GM18519 (cell line): ENCODE results near the gene MBNL2.
"Not testable (repeated sequence)": the region's sequence is repeated elsewhere in the genome, so short reads cannot be mapped to it uniquely, and the experiment has no call there.

ENCODE experiments used
- ATAC-seq: cut with Tn5 transposase; IDR thresholded peaks from one replicate; pipeline ENCODE4 v1.9.1; 2021; ENCODE audit warnings: mild to moderate bottlenecking, moderate library complexity; ENCODE audit not compliant: unreplicated experiment, low FRiP score

MBNL2 gene

DNA sequence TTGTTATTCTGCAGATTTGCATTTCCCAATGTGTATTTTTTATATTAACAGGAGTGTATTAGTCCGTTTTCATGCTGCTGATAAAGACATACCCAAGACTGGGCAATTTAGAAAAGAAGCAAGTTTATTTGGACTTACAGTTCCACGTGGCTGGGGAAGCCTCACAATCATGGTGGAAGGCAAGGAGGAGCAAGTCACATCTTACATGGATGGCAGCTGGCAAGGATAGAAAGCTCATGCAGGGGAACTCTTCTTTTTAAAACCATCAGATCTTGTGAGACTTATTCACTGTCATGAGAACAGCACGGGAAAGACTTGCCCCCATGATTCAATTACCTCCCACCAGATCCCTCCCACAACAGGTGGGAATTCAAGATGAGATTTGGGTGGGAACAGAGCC, 14.9 kb upstream of the MBNL2 start:
- not testable (repeated sequence) for ATAC-seq

GRCh38 chr13:97211300-97211699, 10.8 kb upstream of the MBNL2 start:
- ATAC-seq: no peak

DNA sequence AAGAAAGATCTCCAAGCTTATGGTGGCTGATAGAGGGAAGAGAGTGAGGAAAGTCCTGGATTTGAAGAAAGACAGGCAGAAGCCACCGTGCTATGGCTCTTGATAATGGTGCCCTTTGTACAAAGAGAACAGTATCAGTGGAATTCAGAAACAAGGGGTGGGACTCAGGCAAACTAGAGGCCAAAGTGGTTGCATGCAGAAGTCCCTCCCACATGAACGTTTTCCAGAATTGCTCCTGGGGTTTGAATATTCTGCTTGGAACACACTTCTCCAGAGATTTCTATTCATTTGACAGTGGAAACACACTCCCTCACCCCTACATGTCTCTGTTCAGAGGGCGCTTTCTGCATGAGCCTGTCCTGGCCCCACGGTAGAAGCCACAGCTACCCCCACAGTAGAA, 10.1 kb upstream of the MBNL2 start:
- ATAC-seq: no peak

DNA sequence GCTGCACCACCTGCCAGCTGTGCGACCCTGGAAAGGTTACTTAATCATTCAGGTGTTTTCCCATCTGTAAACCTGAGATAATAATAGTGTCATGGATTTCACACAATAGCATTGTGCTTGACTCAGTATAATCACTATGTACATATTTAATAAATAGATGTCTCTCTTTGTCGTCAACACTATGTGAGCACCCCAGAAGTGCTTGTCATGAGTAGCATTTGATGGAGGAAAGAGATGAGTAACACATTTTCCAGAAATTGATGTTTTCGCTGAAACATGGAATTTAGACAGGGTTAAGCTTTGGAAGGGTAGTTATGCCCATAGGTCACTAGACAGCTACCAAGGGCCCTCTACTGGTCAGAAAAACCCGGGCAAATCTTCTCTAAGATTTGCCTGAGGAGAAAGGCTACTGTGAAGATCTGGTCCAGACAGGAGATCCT, 9.5 kb upstream of the MBNL2 start:
- no peak for ATAC-seq

GRCh38 chr13:97214921-97215320, 7.2 kb upstream of the MBNL2 start:
- no peak for ATAC-seq

DNA sequence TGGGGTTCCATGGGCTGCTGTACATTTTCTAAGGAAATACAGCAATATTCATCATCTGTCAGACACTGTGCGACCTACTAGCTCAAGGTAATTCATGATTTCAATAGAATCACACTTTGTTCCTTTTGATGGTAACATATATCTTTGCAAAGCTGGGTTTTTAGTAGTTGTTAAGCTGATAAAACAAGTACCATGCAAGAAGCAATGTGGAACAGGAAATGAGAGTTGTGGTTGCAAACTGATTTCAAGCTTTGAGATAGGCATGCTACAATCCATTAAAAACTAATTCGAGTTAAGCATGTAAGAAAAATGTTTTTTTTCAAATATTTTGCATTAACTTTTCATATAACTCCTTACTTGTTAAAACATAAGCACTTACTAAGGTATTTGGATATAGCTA, 6.8 kb upstream of the MBNL2 start:
- peak; percentile 70 for ATAC-seq

DNA sequence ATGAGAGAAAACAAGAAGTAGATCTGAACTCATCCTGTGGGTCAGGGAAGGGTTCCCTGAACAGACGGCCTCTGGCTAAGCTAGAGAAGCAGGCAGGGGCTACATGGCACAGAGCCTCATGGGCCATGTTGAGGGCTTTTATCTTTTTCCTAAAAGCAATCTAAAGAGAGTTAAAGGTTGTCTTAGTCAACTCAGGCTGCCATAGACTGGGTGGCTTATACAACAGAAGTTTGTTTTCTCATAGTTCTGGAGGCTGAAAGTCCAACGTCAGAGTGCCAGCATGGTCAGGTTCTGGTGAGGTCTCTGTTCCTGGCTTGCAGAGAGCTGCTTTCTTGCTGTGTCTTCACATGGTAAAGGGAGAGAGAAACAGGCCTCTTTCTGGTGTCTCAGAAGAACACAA, 2.9 kb upstream of the MBNL2 start:
- ATAC-seq: no peak

DNA sequence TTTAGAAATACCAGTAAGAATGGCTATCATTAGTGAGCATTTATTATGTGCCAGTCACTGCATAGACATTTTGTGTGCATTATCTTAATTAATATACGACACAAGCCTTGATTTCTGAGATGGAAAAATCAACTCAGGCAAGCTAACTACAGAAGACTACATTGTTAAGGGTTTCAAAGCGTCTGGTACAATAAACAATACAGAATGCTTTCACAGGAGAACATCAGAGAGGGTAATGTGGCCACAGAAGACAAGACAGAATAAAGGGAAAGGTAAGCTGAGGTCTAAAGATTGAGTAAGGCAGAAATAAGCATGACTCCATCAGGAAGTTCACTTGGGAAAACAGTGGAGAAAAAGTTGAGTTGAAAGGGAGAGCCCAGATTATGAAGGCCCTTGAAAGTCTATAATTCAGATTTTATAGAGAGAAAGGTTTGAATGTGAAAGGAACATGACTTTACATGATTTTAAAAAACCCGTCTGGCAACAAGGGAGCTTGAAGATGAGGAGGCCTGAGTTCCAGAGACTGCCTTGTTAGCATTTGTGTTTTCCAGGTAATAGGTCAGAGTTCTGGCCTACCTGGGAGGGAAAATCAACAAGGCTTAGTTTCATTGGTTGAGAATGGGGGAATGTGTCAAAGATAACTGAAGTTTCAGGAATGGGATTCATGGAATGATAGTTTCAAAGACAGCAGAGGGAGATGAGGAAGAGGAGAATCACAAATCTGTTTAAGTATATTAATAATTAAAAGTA, 1.8 kb upstream of the MBNL2 start:
- ATAC-seq: no peak

- no peak for ATAC-seq
Observed at GRCh38 chr13:97221046-97221445, 1.1 kb upstream of the MBNL2 start.

DNA sequence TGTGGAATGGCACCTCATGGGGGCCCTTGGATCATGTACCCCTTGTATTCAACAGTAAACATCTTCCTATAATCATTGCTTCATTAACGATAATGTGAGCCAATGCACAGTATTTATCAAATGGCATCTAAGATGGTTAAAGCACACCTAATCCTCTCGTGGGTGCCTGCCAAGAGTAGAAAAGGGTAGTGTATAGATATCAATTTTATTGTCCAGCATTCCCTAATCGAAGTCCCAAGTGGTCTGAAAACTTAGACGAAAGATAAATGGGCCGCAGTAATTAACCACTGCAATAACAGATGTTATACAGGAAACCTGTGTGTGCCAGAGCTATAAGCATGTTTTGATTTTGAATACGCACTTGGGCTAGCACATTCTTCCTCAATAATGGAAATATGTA, 667 bp upstream of the MBNL2 start:
- no peak for ATAC-seq

GRCh38 chr13:97223037-97223710, 1.0 kb downstream of the MBNL2 start:
- ATAC-seq: no peak

- no peak for ATAC-seq
Observed at GRCh38 chr13:97223711-97224541, 1.8 kb downstream of the MBNL2 start.

GRCh38 chr13:97224544-97225300, 2.6 kb downstream of the MBNL2 start:
- no peak for ATAC-seq

GRCh38 chr13:97225533-97225932, 3.4 kb downstream of the MBNL2 start:
- no peak for ATAC-seq

DNA sequence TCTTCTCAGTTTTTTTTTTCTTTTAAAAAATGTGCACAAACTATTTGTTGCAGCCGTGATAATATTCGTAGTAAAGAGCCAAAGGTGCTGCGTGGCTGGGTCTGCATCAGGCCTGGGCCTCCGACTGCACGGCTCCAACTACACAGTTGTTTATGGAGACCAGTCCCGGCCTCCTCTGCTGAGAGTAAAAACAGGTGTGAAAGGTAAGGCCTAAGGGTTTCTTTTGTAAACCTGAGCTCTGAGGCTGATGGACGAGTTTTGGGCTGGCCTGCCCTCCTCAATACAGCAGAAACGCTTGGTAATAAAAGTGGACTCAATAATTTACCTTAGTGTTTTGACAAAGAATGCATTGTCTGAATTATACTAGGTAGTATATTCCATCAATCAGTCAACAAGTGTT, 3.9 kb downstream of the MBNL2 start:
- no peak for ATAC-seq

DNA sequence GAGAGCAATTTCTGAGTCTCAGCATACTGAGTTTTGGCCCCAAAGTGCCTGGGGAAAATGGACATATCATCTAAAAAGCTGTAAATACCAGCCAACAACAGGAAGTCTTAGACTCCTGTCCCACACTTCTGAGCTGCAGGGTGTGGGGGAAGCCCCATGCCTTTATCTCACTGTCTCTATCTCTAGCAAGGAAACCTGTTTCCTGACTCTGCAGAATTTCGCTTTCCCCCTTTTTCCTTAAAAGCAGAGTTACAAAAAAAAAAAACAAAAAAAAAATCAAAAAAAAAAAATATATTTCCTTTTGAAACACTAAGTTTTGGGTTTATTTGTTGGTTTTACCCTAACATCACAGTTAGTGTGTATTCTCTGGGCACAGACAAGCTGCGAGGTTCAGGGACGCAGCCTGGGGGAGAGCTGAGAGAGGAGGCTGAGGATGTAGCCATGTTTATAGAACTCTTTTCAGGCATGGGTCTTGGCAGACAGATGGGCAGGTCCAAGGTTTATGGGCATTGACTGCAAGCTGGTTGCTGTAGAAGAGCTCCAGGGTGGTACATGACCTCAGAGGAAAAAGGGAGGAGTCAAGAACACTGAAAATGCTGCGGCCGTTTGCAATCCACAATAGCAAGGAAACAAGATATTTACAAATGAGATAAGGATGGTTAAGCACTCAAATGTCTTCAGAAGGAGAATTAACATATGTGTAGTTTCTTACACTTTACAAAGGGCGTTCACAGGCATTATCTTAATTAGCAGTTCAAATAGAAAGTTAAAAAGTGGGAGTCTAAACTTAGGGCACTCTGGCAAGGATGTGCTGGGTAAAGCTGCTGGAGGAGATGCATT, 4.9 kb downstream of the MBNL2 start:
- ATAC-seq: peak; percentile 46

- ATAC-seq: no peak
Observed at GRCh38 chr13:97228850-97229521, 6.9 kb downstream of the MBNL2 start.

DNA sequence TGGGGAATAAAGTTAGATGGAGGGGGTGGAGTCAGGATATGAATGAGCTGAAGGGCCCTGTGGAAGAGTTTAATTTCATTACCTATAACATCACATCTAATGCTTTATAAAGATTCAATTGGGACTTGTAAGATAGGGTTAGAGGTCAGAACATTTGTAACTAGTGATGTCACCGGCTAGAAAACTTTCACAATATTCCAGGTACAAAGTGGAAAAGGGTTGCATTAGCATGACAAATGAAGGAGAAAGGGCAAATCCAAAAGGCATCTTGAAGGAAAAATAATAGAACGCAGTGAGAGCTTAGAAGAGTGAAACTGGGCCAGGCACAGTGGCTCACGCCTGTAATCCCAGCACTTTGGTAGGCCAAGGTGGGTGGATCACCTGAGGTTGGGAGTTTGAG, 7.6 kb downstream of the MBNL2 start:
- no peak for ATAC-seq

DNA sequence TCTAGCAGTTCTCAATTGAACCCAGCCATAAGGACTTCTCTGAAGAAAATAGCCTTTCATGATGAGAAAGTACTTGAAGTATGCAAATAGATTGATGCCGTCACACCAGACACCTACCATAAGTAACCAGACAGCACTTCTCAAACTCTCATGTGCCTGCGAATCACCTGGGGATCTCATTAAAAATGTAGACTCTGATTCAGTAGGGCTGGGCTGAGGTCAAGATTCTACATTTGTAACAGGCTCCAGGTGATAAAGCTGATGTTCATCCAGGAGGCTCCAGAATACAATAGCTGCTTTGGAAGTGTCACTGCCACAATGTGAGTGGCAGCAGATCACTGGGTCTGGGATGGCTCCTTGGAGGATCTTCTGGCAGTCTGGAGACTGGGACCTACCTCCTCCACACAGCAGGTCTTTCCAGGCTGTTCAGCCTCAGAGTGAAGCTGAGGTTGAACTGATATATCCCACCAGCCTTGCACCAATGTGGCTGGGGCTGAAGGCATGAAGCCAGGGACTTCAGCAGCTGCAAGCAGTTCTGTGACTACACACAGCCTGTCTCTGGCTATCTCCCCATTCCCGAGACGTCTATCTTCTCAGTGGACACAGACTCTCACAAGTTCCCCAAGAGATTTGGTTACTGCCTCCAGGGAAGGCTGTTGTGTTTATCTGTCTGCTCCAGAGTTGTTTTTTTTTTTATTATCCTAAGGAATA, 9.1 kb downstream of the MBNL2 start:
- ATAC-seq: no peak
